CD14-positive monocyte (primary cell): ENCODE data around the gene CTRB1. TPM values are rescaled to one million over a fixed set of nuclear protein-coding genes. Genes with fewer than 3 reads are reported as not detected.

Experiments used
- DNase-seq, 3 donors: peaks; one replicate each; pipeline ENCODE4 v3.0.0-alpha.2; 2011 to 2022
- H2AFZ ChIP-seq: 2 replicates; pipeline ENCODE4 v1.6.0; 2012; ENCODE audit warnings: mild to moderate bottlenecking, low read depth, low read length, inconsistent platforms; ENCODE audit not compliant: insufficient read depth, poor library complexity, severe bottlenecking
- H3K27ac ChIP-seq, 2 donors: 1 replicate in 1 of 2; 2 replicates in 1 of 2; pipeline ENCODE4 v1.5.1; 2012 to 2013; ENCODE audit warnings: low read length in 2 of 2, control low read depth in 1 of 2, inconsistent platforms in 1 of 2, low read depth in 1 of 2, mild to moderate bottlenecking in 1 of 2
- H3K27me3 ChIP-seq, 2 donors: one replicate each; pipeline versions ENCODE4 v1.6.0 to v1.6.1; 2011 to 2013; ENCODE audit warnings: low read length in 2 of 2; ENCODE audit not compliant: control insufficient read depth in 2 of 2, insufficient read depth in 2 of 2
- H3K36me3 ChIP-seq, 2 donors: replicated peaks in 1 of 2; 1 replicate in 1 of 2; 2 replicates in 1 of 2; pipeline versions ENCODE4 v1.5.1 to v1.6.1; 2012 to 2013; ENCODE audit warnings: low read length in 2 of 2, control low read depth in 1 of 2, inconsistent platforms in 1 of 2, mild to moderate bottlenecking in 1 of 2; ENCODE audit not compliant: insufficient read depth in 2 of 2, control insufficient read depth in 1 of 2
- H3K4me1 ChIP-seq, 2 donors: 1 replicate in 1 of 2; 2 replicates in 1 of 2; pipeline versions ENCODE4 v1.5.1 to v1.6.1; 2012 to 2013; ENCODE audit warnings: low read length in 2 of 2, control low read depth in 1 of 2, inconsistent platforms in 1 of 2, mild to moderate bottlenecking in 1 of 2, moderate library complexity in 1 of 2; ENCODE audit not compliant: insufficient read depth in 2 of 2, control insufficient read depth in 1 of 2
- H3K4me2 ChIP-seq: replicated peaks from 2 replicates; pipeline ENCODE3; 2012; ENCODE audit warnings: low read length, moderate library complexity, mild to moderate bottlenecking; ENCODE audit not compliant: poor library complexity, severe bottlenecking; ENCODE audit errors: extremely low read depth
- H3K4me3 ChIP-seq, 3 experiments: fragments of 200-600 bp in 1 of 3; sonication (generic) in 1 of 3; replicated peaks in 1 of 3; 1 replicate in 2 of 3; 2 replicates in 1 of 3; pipeline ENCODE4 v1.5.1; 2011 to 2013; ENCODE audit warnings: low read length in 3 of 3, mild to moderate bottlenecking in 3 of 3, control low read depth in 2 of 3, low read depth in 2 of 3, inconsistent platforms in 1 of 3, moderate library complexity in 1 of 3
- H3K79me2 ChIP-seq: 2 replicates; pipeline ENCODE4 v1.6.0; 2012; ENCODE audit warnings: mild to moderate bottlenecking, control low read depth, inconsistent platforms, low read length, moderate library complexity; ENCODE audit not compliant: insufficient read depth
- H3K9ac ChIP-seq: 2 replicates; pipeline ENCODE4 v1.6.0; 2017; ENCODE audit warnings: low read length, mild to moderate bottlenecking; ENCODE audit not compliant: insufficient read depth, poor library complexity, severe bottlenecking
- H3K9me3 ChIP-seq, 2 donors: replicated peaks in 1 of 2; 1 replicate in 1 of 2; 2 replicates in 1 of 2; pipeline versions ENCODE4 v1.5.1 to v1.6.1; 2012 to 2013; ENCODE audit warnings: low read length in 2 of 2, control low read depth in 1 of 2; ENCODE audit not compliant: control insufficient read depth in 1 of 2, insufficient read depth in 1 of 2
- H4K20me1 ChIP-seq: 2 replicates; pipeline ENCODE4 v1.6.0; 2012; ENCODE audit warnings: mild to moderate bottlenecking, low read length, control low read depth, moderate library complexity; ENCODE audit not compliant: insufficient read depth
- H3K27ac Mint-ChIP-seq, 7 donors: one replicate each; pipeline ENCODE4 v1.8.0; 2020; ENCODE audit warnings: mild to moderate bottlenecking in 7 of 7, mixed read lengths in 7 of 7, moderate library complexity in 6 of 7, inconsistent platforms in 2 of 7
- H3K27me3 Mint-ChIP-seq, 3 donors: one replicate each; pipeline ENCODE4 v1.8.0; 2021 to 2022; ENCODE audit warnings: low read depth in 3 of 3, mild to moderate bottlenecking in 3 of 3, mixed read lengths in 3 of 3, moderate library complexity in 3 of 3, inconsistent platforms in 1 of 3
- H3K36me3 Mint-ChIP-seq, 2 donors: one replicate each; pipeline ENCODE4 v1.8.0; 2020; ENCODE audit warnings: mixed read lengths in 2 of 2, inconsistent platforms in 1 of 2, mild to moderate bottlenecking in 1 of 2
- H3K4me1 Mint-ChIP-seq: one replicate; pipeline ENCODE4 v1.8.0; 2020; ENCODE audit warnings: mild to moderate bottlenecking, mixed read lengths
- H3K4me3 Mint-ChIP-seq, 2 donors: one replicate each; pipeline ENCODE4 v1.8.0; 2020; ENCODE audit warnings: mild to moderate bottlenecking in 2 of 2, mixed read lengths in 2 of 2, moderate library complexity in 1 of 2
- H3K9me3 Mint-ChIP-seq, 7 donors: one replicate each; pipeline ENCODE4 v1.8.0; 2020 to 2022; ENCODE audit warnings: mixed read lengths in 7 of 7, mild to moderate bottlenecking in 6 of 7, moderate library complexity in 6 of 7, inconsistent platforms in 2 of 7
- WGBS: methylation state at CpG from one replicate; pipeline ENCODE4 v1.1.5; 2013; ENCODE audit warnings: missing lambda C conversion rate; ENCODE audit not compliant: insufficient coverage; 5-methylcytosine and 5-hydroxymethylcytosine counted together
- intact Hi-C, 2 donors: fragments of 100-400 bp; cut with micrococcal nuclease; formaldehyde crosslinking; loops; one replicate each; pipeline versions ENCODE4 v1.15.0 to v1.15.1; 2023
- polyA plus RNA-seq, 3 donors: library from polyadenylated mRNA; depleted of rRNA in 1 of 3; unstranded in 2 of 3; stranded (reverse) in 1 of 3; fragments of 300-500 nt in 2 of 3; fragments of >200 nt in 1 of 3; fragmentation: Illumina TruSeq in 2 of 3; gene quantifications; 1 replicate in 2 of 3; 2 replicates in 1 of 3; pipeline ENCODE4 v1.2.3, GENCODE V29; 2012 to 2021
- TF ChIP-seq, protein P1 (sequence below): fragments of 200-600 bp; IDR thresholded peaks from one replicate; pipeline ENCODE4 v1.8.0; 2022; ENCODE audit warnings: antibody characterized with exemption, mild to moderate bottlenecking

CTRB1 gene
- polyA plus RNA-seq, 3 donors: not detected

GRCh38 chr16:75189638-75190245, 29.0 kb upstream of the CTRB1 start:
- Histone ChIP-seq H3K27me3 (peaks cover 0 to 4% of the 10 kb centered on the region in 2 donors), H2AFZ (no peak overlapping the region), H3K4me1 (no peaks in the 10 kb centered on the region), H4K20me1 (no peaks in the 10 kb centered on the region), H3K79me2 (no peaks in the 10 kb centered on the region), H3K9me3 (peaks cover 0 to 5% of the 10 kb centered on the region in 2 donors), H3K36me3 (no peaks in the 10 kb centered on the region), H3K27ac (no peak overlapping the region), H3K4me2 (no peak overlapping the region), H3K4me3 (no peak overlapping the region), H3K9ac (no peak overlapping the region)
- no peaks in the 10 kb centered on the region for H3K36me3 Mint-ChIP-seq
- no peak for DNase-seq
- H3K27me3 Mint-ChIP-seq: peaks cover 20 to 37% (median 35%) of the 10 kb centered on the region in 3 donors
- no peak overlapping the region for H3K27ac Mint-ChIP-seq
- intact Hi-C loops: loop anchor here in 1 of 2 donors (10.0 kb wide), 1 partner anchor 575 kb away; no protein-coding TSS in a partner anchor
- TF ChIP-seq, protein P1, sequence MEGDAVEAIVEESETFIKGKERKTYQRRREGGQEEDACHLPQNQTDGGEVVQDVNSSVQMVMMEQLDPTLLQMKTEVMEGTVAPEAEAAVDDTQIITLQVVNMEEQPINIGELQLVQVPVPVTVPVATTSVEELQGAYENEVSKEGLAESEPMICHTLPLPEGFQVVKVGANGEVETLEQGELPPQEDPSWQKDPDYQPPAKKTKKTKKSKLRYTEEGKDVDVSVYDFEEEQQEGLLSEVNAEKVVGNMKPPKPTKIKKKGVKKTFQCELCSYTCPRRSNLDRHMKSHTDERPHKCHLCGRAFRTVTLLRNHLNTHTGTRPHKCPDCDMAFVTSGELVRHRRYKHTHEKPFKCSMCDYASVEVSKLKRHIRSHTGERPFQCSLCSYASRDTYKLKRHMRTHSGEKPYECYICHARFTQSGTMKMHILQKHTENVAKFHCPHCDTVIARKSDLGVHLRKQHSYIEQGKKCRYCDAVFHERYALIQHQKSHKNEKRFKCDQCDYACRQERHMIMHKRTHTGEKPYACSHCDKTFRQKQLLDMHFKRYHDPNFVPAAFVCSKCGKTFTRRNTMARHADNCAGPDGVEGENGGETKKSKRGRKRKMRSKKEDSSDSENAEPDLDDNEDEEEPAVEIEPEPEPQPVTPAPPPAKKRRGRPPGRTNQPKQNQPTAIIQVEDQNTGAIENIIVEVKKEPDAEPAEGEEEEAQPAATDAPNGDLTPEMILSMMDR: no peak
- 85% methylated on average over 5 of the region's 8 CpGs for WGBS
- no peak overlapping the region for H3K4me3 Mint-ChIP-seq
- peaks cover 0 to 16% (median 6%) of the 10 kb centered on the region in 7 donors for H3K9me3 Mint-ChIP-seq
- H3K4me1 Mint-ChIP-seq: no peaks in the 10 kb centered on the region

DNA sequence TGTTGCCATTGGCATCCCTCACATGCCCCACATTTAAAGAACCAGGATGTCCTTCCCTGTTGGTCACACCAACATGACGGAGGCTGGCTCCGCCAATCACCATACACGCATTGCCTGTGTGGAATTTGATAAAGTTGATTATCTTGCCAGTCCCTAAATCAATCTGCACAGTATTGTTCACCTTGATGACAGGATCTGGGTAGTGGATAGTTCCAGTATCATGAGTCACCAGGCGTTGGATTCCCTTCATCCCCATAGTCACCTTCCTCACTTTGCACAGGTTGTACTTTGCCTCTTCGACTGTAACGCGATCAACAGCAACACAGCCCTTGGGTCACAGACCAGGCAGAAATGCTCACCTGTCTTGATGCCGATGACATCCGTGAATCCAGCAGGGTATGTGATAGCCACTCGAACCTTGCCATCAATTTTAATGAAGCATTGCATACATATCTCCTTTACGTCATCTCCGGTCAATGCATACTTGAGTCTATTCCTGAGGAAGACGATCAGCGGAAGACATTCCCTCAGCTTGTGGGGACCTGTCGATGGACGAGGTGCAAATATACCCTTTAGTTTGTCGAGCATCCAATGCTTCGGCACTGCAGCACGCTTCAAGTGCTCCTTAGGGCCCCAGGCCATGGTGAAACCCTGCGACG, 26.1 kb upstream of the CTRB1 start:
- H3K36me3 ChIP-seq: no peaks in the 10 kb centered on the region
- 97% methylated on average over 16 of the region's 21 CpGs for WGBS
- no peak overlapping the region for H3K27ac ChIP-seq
- Mint-ChIP-seq H3K27ac (no peak overlapping the region), H3K4me3 (no peak overlapping the region), H3K4me1 (no peaks in the 10 kb centered on the region), H3K27me3 (peaks cover 43 to 61% (median 57%) of the 10 kb centered on the region in 3 donors), H3K36me3 (no peaks in the 10 kb centered on the region), H3K9me3 (peaks cover 0 to 6% (median 0%) of the 10 kb centered on the region in 7 donors)
- intact Hi-C loops: loop anchor here in 1 of 2 donors (10.0 kb wide), 1 partner anchor 572 kb away; no protein-coding TSS in a partner anchor
- H3K4me3 ChIP-seq: no peak overlapping the region
- TF ChIP-seq, protein P1: no peak
- no peak overlapping the region for H3K4me2 ChIP-seq
- H2AFZ ChIP-seq: no peak overlapping the region
- H3K27me3 ChIP-seq: peaks cover 9 to 20% of the 10 kb centered on the region in 2 donors
- no peaks in the 10 kb centered on the region for H3K4me1 ChIP-seq
- no peaks in the 10 kb centered on the region for H3K9me3 ChIP-seq
- H3K9ac ChIP-seq: no peak overlapping the region
- no peaks in the 10 kb centered on the region for H3K79me2 ChIP-seq
- no peaks in the 10 kb centered on the region for H4K20me1 ChIP-seq
- no peak for DNase-seq
